Osteoblast (primary cell): Measurements from ENCODE around the gene RPS27L. TPM values are rescaled to one million over a fixed set of nuclear protein-coding genes. Genes with fewer than 3 reads are reported as not detected.
A peak's percentile ranks its signal among the peaks of the same experiment; 100 is the strongest.

Experiments used
- DNase-seq: peaks from one replicate; pipeline ENCODE4 v3.0.0; 2011; ENCODE audit warnings: low spot score, mixed read lengths; ENCODE audit not compliant: insufficient read length; ENCODE audit errors: missing footprints
- H2AFZ ChIP-seq: 2 replicates; pipeline ENCODE4 v1.6.0; 2011; ENCODE audit warnings: mild to moderate bottlenecking, low read length
- H3K27ac ChIP-seq: 2 replicates; pipeline ENCODE4 v1.5.1; 2011; ENCODE audit warnings: mild to moderate bottlenecking, low read depth, low read length, moderate library complexity
- H3K27me3 ChIP-seq: 2 replicates; pipeline ENCODE4 v1.6.0; 2012; ENCODE audit warnings: mild to moderate bottlenecking, control low read depth, inconsistent platforms, low read length, moderate library complexity; ENCODE audit not compliant: insufficient read depth
- H3K36me3 ChIP-seq: 2 replicates; pipeline ENCODE4 v1.5.1; 2011; ENCODE audit warnings: mild to moderate bottlenecking, low read length, control low read depth, moderate library complexity; ENCODE audit not compliant: insufficient read depth
- H3K4me1 ChIP-seq: 2 replicates; pipeline ENCODE4 v1.5.1; 2011; ENCODE audit warnings: mild to moderate bottlenecking, low read length, control low read depth, moderate library complexity; ENCODE audit not compliant: insufficient read depth
- H3K4me2 ChIP-seq: 2 replicates; pipeline ENCODE4 v1.6.0; 2011; ENCODE audit warnings: mild to moderate bottlenecking, low read length; ENCODE audit not compliant: insufficient read depth
- H3K4me3 ChIP-seq: fragments of 200-600 bp; sonication (generic); 3 replicates; pipeline ENCODE4 v1.5.1; 2012; ENCODE audit warnings: mild to moderate bottlenecking, low read length, inconsistent platforms; ENCODE audit not compliant: insufficient read depth
- H3K79me2 ChIP-seq: 2 replicates; pipeline ENCODE4 v1.6.0; 2012; ENCODE audit warnings: mild to moderate bottlenecking, low read length, control low read depth, inconsistent platforms; ENCODE audit not compliant: insufficient read depth
- H3K9me3 ChIP-seq: 2 replicates; pipeline ENCODE4 v1.5.1; 2011; ENCODE audit warnings: low read depth, low read length, control low read depth
- H4K20me1 ChIP-seq: 2 replicates; pipeline ENCODE4 v1.6.0; 2012; ENCODE audit warnings: mild to moderate bottlenecking, low read length, control low read depth; ENCODE audit not compliant: insufficient read depth
- CTCF ChIP-seq: IDR thresholded peaks from 2 replicates; pipeline ENCODE4 v1.5.1; 2011; ENCODE audit warnings: mild to moderate bottlenecking, low read depth, low read length, moderate library complexity; ENCODE audit errors: extremely low read depth
- total RNA-seq: library from RNA; depleted of rRNA; stranded (reverse); fragments of >200 nt; gene quantifications from 2 replicates; pipeline ENCODE4 v1.2.3, GENCODE V29; 2012

RPS27L gene
- total RNA-seq, 1 donor = 281 TPM

- peak overlapping the region; percentile 44 for H3K27ac ChIP-seq
- no peaks in the 10 kb centered on the region for H3K36me3 ChIP-seq
- TF ChIP-seq CTCF = no peak
- DNase-seq = no peak
- no peak overlapping the region for H3K4me3 ChIP-seq
- no peak overlapping the region for H2AFZ ChIP-seq
- H3K4me2 ChIP-seq = no peak overlapping the region
- H3K9me3 ChIP-seq = no peaks in the 10 kb centered on the region
- H3K79me2 ChIP-seq = no peaks in the 10 kb centered on the region
- H4K20me1 ChIP-seq = no peaks in the 10 kb centered on the region
- no peaks in the 10 kb centered on the region for H3K27me3 ChIP-seq
- H3K4me1 ChIP-seq = peaks cover 40% of the 10 kb centered on the region
Measured at GRCh38 chr15:63112871-63113270, 44.4 kb downstream of the RPS27L start.

- Histone ChIP-seq H3K4me1 (peaks cover 46% of the 10 kb centered on the region), H3K27ac (peak overlapping the region; percentile 84)
Measured at GRCh38 chr15:63111481-63111880, 45.8 kb downstream of the RPS27L start.

GRCh38 chr15:63110428-63111026 lies 46.8 kb downstream of the RPS27L start:
- H3K27ac ChIP-seq = peak overlapping the region; percentile 84

More at GRCh38 chr15:63111481-63111880, 45.8 kb downstream of the RPS27L start:
- Histone ChIP-seq H3K4me2 (no peak overlapping the region), H3K4me3 (no peak overlapping the region), H3K9me3 (no peaks in the 10 kb centered on the region), H4K20me1 (no peaks in the 10 kb centered on the region), H3K79me2 (no peaks in the 10 kb centered on the region), H3K27me3 (no peaks in the 10 kb centered on the region), H3K36me3 (no peaks in the 10 kb centered on the region), H2AFZ (peak overlapping the region; percentile 50)
- no peak for TF ChIP-seq CTCF
- no peak for DNase-seq

GRCh38 chr15:63109920-63110319 lies 47.4 kb downstream of the RPS27L start:
- no peak for DNase-seq
- H3K4me2 ChIP-seq = no peak overlapping the region
- H3K4me1 ChIP-seq = peaks cover 51% of the 10 kb centered on the region

More at GRCh38 chr15:63110428-63111026, 46.8 kb downstream of the RPS27L start:
- H3K4me1 ChIP-seq = peaks cover 49% of the 10 kb centered on the region
- no peaks in the 10 kb centered on the region for H4K20me1 ChIP-seq
- no peak for TF ChIP-seq CTCF
- no peaks in the 10 kb centered on the region for H3K79me2 ChIP-seq
- H2AFZ ChIP-seq = peak overlapping the region; percentile 49
- H3K36me3 ChIP-seq = no peaks in the 10 kb centered on the region
- H3K4me3 ChIP-seq = no peak overlapping the region
- DNase-seq = no peak
- H3K27me3 ChIP-seq = no peaks in the 10 kb centered on the region
- H3K4me2 ChIP-seq = no peak overlapping the region
- no peaks in the 10 kb centered on the region for H3K9me3 ChIP-seq

More at GRCh38 chr15:63109920-63110319, 47.4 kb downstream of the RPS27L start:
- Histone ChIP-seq H3K79me2 (no peaks in the 10 kb centered on the region), H3K4me3 (no peak overlapping the region), H3K27ac (peak overlapping the region; percentile 84), H3K9me3 (no peaks in the 10 kb centered on the region), H2AFZ (no peak overlapping the region), H3K36me3 (no peaks in the 10 kb centered on the region), H3K27me3 (no peaks in the 10 kb centered on the region), H4K20me1 (no peaks in the 10 kb centered on the region)
- no peak for TF ChIP-seq CTCF
